Measurements from ENCODE around the gene SMYD3.
A peak's percentile ranks its signal among the peaks of the same experiment; 100 is the strongest.

Gene SMYD3

DNA sequence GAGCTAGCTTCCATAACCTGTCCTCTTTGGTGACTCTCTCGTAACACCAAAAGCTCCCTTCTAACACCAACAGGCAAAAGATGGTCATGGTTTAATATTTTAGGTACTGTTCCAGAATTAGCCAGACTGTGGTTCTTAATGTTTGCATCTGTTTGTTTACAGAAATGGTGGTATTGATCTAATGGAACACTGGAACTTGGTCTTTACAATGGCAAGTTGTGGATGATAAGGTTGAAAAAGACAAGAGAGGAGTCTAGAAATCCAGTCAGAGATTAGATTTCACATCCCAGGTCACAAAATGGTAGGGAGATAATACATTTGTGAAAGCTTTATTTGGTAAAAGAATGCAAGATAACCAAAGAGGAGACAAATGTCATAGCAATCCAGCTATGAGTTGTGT lies 293.1 kb downstream of the SMYD3 start:
- intact Hi-C loops (cut with DNase I) = no loop called here

DNA sequence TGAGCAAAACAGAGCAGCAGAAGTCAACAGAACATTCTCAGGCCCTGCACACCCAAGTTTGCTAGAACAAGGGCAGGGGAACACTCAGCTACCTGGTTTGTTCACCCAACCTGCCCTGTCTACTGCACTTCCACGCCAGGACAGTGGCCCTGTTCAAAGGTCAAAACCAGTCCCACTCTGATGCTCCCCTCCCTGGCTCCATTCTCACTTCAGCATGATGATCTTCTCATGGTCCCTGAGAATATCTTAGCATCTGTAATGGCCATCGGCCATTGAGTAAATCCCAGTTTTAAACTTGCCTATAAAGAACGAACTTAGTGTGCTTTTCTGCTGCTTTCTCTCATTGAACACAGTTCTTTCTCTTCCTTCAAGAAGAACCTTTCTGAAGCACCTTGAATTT lies 293.6 kb downstream of the SMYD3 start:
- no peak for DNase-seq
- intact Hi-C loops (cut with DNase I) = no loop called here

More for the DNA sequence above, 293.1 kb downstream of the SMYD3 start:
- no peak for DNase-seq

DNA sequence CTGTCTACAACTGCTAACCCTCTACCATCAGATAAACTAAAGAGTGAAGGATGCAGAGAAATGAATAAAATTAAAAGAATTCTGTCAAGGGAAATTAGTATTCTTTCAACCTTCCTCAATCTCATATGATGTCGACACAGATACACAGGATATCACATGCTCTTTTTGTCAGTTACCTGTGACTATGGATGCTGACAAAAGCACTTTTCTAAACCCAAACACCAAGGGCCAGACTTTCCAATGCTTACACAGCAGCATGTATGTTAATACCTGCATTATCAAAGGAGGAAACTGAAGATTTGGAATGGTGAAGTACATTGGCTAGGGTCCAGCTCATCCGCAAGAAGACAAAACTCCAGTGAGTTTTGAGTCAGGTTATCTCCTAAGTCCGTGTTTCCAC lies 294.0 kb downstream of the SMYD3 start:
- DNase-seq = no peak
- intact Hi-C loops (cut with DNase I) = no loop called here

DNA sequence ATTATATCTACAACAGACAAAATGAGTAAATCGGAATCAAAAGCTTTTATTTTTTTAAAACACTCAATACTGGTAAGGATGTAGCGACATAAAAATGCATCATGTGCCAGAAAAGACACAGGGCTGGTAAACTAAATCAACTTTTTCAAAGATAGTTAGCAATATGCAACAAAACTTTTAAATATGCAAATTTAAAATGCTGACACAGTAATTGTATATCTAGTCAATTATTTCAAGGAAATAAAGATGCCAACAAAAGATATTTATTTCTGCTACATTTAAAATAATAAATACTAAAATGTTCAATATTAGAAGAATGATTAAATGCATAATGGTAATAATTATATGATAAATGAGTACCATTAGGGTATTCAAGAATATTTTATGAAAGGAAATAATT lies 295.1 kb downstream of the SMYD3 start:
- intact Hi-C loops (cut with DNase I) = no loop called here
- DNase-seq = no peak

DNA sequence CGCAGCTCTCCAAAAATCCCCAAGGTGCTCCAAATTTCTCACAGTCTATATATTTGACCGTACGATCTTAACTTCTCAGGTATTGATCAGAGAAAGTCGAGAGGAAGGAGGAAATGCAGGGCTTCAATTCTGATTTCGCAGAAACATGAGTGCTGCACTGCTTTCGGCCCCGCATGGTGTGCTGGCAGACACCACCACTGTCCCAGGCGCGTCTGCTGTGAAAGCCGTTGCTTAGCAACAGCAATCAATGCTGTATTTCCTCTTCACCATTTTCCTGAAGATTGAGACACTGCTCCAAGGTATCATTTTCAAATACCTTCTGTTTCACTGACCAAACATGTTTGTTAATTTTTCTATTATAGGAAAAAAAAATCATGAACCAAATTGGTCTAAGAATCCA lies 296.3 kb downstream of the SMYD3 start:
- DNase-seq = peak in 21 of 42 donors; percentile 11 to 72 (median 34)
- intact Hi-C loops (cut with DNase I) = no loop called here

DNA sequence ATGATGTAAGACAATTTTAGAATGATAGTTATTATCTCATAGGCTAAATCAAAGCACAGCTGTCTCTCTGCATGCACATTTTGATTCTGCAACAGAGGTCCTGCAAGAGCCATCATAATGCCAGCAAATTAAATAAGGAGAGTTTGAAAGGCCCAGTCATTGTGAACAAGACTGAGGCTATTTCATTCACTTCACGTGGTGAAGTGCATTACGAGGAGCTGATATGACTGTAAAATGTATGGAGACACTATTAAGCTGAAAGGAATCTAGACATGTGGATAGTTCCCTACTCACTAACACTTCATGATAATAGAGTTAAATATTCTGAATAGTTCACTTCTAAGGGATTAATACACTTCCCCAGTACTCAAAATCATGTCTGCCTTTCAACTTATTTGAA lies 299.0 kb downstream of the SMYD3 start:
- no peak for DNase-seq
- intact Hi-C loops (cut with DNase I) = no loop called here

DNA sequence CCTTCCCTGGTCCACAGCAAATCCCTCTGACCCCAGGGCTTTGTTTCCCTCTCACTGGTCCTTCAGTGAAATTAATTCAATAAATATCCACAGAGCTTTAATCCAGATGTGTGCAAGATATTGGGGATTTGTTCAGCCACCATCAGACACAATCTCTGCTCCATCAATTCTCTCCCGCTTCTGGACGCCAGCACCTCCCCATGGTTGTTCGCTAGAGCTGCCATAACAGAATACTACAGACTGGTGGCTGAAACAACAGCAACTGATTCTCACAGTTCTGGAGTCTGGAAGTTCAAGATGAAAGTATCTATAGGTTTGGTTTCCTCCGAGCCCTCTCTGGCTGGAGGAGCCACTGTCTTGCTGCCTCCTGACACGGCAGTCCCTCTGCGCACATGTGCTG lies 303.9 kb downstream of the SMYD3 start:
- no peak for DNase-seq
- intact Hi-C loops (cut with DNase I) = no loop called here

DNA sequence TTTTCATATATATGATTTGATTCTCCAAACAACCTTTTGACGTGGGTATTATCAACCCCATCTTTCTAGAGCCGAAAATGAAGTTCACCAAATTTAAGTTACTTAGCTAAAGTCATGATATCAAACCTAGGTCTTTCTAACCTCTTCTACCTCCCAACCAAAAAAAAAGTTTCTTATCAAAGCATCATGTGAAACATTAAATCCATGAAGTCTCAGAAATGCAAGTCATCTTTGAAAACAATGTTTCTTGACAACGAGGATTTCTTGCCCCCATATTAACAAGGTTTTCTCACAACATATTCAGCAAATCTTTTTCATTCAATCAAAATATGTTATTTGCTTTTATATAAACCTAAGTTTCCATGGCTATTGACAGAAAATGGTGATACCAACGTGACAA lies 306.3 kb downstream of the SMYD3 start:
- intact Hi-C loops (cut with DNase I) = no loop called here

DNA sequence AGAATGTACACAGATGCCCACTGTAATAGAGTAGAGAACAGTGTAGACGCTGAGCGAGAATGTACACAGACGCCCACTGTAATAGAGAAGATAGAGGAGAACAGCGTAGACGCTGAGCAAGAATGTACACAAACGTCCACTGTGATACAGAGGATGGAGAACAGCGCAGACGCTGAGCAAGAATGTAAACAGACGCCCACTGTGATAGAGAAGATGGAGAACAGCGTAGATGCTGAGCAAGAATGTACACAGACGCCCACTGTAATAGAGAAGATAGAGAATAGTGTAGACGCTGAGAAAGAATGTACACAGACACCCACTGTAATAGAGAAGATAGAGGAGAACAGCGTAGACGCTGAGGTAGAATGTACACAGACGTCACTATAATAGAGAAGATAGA lies 306.9 kb downstream of the SMYD3 start:
- intact Hi-C loops (cut with DNase I) = no loop called here
- no peak for DNase-seq

More for the DNA sequence above, 306.3 kb downstream of the SMYD3 start:
- no peak for DNase-seq

DNA sequence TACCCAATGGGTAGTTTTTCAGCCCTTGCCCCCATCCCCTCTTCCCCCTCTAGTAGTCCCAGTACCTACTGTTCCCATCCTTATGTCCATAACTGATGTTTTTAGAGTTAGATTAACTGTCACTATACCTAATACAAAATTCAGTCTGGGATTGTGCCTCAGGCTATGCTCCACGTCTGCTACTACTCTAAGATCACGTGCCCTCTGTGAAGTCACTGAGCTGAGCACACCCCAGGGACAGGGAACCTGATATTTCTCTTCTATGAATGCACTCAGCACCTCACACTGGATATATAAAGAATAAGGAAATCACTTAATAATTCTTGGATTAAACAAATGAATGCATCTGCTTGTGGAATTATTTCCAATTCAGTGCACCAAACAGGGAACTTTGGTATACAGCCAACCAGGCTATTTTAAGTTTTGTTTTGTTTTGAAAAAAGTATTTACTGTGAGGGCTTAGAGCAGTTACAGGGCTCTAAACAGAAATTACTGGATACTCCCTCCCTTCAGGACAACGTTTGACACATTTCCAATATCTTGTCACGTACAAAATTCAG lies 307.9 kb downstream of the SMYD3 start:
- DNase-seq = no peak
- intact Hi-C loops (cut with DNase I) = no loop called here

DNA sequence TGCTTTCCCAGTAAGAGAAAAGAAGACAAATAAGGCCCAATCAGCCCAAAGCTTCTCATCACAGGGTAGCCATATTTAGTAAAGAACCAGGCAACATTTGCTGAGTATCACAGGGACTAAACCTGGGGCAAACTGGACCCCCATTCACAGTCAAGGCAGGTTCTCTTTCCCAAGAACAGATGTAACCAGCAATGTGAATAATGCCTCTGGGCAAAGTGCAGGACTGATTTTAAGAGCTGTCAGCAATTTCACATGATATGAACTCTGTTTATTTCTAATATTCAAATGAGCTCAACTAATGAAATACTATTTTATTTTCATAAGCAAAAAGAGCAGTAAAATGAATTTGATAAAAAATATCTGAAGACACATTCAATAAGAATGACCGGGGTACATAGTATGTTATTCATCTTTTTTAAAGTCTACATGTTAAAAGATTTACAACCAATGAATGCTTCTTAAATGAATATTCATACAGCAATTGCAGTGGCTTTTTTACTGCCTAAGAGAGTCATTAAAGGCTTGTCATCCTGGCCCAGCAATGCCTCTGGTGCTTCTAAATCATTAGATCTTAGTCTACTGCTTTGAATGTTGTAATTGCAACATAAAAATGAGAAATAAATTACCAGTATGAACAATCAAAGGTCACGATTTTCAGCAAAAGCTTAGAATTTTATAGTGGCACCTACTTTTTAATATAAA lies 308.8 kb downstream of the SMYD3 start:
- no peak for DNase-seq
- intact Hi-C loops (cut with DNase I) = no loop called here

DNA sequence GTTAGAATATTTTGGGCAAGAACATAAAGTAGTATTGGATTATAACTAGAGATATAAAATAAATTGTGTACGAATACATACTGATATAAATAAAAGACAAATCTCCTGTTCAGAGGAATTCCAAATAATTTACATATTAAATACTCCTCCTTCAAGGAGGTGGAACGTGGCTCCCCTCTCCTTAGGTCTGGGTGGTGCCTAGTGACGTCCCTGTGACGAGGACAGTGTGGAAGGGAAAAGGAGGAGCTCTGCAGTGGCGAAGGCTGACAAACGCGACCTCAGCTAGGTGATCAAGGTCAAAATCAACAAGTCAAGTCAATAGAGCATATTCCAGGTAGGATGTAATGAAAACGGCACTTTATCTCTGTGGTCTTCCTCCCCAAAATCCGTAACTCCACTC lies 310.0 kb downstream of the SMYD3 start:
- no peak for DNase-seq
- intact Hi-C loops (cut with DNase I) = no loop called here

DNA sequence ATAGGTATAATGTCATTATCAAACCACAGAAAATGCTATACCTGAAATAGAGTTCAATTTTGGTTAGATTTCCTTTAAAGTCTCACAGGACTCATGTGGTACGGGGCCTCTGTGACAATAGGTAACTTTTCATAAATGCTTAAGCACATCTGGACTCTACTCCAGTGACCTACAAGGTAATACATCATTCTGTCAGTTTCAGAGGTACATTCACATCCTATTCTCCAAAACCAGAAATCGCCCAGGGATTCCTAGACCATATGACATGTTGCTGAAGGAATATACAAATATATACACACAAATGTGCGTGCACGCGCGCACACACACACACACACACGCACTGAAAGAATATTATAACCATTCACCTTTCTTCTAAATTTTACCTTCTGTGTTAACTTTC lies 311.8 kb downstream of the SMYD3 start:
- intact Hi-C loops (cut with DNase I) = no loop called here
- DNase-seq = no peak

DNA sequence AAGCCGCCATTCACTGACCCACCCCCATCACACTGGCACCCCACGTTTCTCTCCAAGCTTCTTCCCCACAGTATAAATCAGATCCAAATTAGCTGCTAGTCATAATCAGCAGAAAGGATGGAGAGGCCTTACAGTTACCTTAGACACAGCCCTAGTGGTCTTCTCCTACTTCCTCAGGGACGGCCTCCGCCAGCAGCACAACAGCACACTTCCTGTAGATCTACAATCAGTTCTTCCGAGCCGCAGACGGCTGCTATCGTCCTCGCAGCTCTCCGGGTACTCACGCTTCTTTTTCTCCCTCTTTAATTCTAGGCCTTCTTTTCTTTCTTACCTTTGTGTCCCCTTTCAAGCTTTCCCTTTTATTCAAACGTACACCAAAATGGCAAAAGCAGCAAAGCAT lies 313.5 kb downstream of the SMYD3 start:
- no peak for DNase-seq
- intact Hi-C loops (cut with DNase I) = no loop called here

DNA sequence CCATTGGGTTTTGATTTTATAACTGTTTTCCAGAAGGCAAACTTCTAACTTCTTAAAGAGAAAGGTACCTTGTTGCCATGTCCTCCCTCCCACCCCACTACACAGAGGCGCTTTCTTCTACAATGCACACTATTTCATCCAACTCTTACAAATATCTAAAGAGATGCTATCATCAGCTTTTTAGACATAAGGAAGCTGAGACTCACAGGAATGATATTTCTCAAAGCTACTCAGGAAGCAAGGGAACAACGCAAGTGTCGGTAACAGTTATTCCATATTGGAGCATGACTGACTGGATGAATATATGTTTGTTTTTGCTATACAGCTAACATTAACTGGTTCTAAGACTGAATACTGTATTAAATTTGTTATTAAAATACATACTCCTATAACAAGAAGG lies 318.0 kb downstream of the SMYD3 start:
- DNase-seq = no peak
- intact Hi-C loops (cut with DNase I) = no loop called here

DNA sequence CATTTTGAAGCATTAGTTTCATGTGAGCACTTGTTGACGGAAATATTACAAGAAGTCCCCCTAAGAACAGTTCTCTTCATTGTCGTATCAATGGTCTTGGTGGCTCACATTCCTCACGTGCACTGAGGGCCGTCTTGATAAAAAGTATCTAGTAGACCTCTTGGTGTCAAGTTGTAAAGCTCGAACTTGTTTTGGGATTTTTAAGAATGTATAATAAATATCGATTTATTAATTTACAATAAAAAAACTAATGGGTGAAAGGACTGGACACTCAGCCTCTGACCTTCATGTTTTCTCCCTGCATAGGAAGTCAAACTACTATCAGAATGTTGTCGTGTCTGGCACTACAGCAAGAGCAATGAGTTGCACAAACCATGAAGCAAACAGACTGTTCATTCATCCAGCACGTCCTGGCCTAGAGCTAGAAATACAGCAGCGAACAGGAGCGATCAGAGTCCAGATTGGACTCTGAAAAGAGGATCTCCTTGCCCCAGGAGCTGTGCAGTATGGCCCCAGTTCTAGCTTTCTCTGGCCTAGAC lies 319.2 kb downstream of the SMYD3 start:
- intact Hi-C loops (cut with DNase I) = no loop called here
- no peak for DNase-seq

DNA sequence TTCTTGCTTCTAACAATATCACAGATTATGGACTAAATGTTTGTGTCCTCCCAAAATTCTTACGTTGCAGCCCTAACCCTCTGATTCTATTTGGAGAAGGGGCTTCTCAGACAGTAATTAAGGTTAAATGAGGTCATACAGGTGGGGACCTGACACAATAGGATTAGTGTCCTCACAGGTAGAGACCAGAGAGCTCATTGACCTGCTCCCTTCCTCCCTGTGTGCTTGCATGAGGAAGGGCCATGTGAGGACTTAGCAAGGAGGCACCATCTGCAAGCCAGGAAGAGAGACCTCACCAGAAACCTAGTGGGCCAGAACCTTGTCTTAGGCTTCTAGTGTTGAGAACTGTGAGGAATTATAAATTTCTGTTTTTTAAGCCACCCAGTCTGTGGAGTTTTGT lies 322.6 kb downstream of the SMYD3 start:
- intact Hi-C loops (cut with DNase I) = no loop called here
- DNase-seq = no peak

DNA sequence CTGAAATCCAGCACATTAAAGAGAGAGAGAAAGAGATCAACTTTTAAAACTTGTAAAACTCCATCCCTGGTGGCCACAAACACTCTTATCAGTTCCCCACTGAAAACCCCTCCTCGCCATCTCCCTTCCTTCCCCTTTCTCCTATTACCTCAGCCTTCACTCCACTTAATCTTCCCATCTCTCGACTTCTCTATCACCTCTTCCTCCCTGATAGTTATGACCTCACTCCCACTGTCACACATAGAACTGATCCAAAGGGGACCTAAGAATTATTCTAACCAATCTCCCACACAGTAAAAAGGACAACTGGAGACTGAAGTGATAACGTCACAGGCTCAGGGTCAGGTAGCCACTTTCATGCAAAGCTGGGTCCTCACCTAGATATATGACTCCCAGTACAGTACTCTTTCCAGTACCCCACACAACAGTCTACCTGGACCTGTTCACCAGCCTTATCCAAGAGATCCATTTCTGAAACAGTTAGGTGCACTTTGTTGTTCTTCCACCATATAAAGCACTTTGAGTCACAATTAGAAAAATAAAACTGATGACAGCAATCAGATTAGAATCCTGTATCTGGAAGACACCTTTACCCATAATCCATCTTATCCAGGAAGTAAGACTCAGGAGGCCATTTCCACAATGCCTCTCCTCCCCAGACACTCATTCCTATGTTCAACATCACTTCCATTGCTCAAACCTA lies 324.8 kb downstream of the SMYD3 start:
- intact Hi-C loops (cut with DNase I) = no loop called here

DNA sequence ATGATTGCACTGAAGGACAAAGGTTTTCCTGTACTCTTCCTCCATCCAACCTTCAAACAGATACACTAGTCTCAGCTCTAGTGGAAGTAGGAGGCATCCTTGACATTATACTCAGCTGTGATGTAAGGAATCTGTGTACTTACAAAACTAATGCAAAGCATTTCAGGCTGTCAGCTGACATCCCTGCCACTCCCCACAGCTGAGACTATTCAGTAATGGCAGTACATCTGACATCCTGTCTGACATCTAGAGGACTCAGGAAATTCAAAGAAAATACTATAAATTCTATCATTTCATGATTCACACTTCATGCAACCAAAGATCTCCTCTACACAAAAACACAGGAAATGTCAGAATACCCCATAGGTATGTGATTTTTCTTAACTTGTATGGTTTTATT lies 325.8 kb downstream of the SMYD3 start:
- no peak for DNase-seq
- intact Hi-C loops (cut with DNase I) = no loop called here

More for the DNA sequence above, 324.8 kb downstream of the SMYD3 start:
- no peak for DNase-seq

DNA sequence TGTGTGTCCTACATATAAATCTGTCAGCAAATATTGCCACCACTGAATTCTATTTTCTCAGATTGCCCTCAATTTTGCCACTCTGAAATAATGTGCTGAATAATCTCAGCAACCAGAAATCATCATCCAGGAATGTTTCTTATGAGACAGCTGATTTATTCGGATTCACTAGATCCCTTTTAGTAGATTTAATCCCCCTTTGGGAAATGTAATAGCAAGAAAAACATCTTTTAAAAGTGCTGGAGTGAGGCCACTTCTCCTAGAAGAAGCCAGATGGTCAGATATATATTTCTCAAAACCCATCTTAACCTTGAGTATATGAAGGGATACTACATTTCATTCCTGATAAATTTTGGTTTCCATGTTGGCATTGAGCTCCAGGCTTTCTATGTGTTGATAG lies 327.7 kb downstream of the SMYD3 start:
- intact Hi-C loops (cut with DNase I) = no loop called here
- DNase-seq = no peak

Data from head of caudate nucleus (tissue), 42 donors.